Daoy (cell line): Measurements from ENCODE around the gene FNTB. TPM values are rescaled to one million over a fixed set of nuclear protein-coding genes. Genes with fewer than 3 reads are reported as not detected.

Experiments
- DNase-seq: peaks from one replicate; pipeline ENCODE4 v3.0.0-alpha.2; 2015; ENCODE audit warnings: low read depth
- total RNA-seq: library from RNA; depleted of rRNA; stranded (reverse); fragments of >200 nt; shearing (Covaris generic); gene quantifications from 2 replicates; pipeline ENCODE4 v1.2.3, GENCODE V29; 2014

FNTB gene
- total RNA-seq, 1 experiment from 2014 or later: 13.8 TPM

DNA sequence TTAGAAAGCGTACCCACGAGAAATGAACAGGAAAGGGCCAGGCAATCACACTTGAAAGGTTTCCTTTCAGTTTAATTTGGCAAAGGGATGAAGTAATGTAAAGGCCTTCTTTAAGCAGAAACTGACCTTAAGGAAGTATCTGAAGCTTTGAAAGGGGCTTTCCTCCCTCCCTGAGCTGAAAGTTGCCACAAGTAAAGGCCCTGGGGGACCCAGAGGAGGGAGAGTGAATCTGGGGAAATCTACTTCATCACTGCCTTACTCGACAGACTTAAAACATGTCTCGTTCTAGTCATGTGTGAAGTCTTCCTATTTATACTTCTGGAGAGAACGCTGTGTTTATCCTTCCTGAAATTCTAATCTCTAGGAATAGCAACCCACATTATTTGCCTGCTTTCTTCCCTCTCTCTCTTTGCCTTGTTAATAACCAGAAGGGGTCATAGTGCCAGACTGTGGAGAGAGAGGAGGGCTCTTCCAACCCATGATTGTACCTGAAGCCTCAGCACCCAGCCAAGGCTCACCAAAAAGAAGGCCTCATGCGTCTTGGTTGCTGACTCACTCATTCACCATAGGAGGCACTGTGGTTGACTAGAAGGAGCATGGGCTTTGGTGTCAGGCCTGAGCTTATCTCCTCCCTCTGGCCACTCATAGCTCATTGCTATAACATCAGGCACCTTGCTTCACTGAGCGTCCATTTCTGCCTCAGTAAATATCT, 33.9 kb upstream of the FNTB start:
- DNase-seq: no peak

DNA sequence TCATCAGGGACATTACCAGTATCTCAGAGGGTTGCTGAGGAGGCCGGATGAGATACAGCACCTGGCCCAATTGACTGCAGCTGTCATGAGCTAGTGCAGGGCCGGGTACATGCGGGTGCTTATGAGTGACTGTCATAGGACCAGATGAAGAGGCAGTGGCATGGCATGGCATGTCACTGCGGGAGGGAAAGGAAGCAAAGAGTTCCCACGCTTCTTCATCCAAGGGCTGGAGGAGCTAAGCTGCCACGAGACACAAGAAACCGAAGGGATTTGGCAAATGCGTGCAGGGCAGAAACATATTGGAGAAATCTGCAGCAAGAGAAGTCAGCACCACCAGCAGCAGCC, 33.4 kb upstream of the FNTB start:
- DNase-seq: no peak

DNA sequence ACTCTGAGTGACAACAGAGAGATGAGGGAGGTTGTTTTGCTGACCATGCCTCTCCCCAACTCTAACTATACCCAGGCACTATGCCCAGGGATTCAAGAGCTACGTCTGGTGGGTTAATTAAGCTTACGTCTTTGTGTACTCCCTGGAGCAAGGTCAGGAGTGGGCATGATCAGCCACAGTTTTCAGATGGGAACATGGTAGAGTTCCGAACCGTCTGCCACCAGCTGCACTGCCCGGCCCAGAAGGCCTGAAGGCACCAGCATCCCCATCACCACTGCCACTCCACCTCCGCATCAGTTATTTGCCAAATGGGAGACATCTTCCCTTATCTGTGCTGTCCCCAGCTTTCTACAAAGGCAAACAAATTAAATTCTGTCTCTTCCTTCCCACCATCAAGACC, 33.0 kb upstream of the FNTB start:
- DNase-seq: no peak

DNA sequence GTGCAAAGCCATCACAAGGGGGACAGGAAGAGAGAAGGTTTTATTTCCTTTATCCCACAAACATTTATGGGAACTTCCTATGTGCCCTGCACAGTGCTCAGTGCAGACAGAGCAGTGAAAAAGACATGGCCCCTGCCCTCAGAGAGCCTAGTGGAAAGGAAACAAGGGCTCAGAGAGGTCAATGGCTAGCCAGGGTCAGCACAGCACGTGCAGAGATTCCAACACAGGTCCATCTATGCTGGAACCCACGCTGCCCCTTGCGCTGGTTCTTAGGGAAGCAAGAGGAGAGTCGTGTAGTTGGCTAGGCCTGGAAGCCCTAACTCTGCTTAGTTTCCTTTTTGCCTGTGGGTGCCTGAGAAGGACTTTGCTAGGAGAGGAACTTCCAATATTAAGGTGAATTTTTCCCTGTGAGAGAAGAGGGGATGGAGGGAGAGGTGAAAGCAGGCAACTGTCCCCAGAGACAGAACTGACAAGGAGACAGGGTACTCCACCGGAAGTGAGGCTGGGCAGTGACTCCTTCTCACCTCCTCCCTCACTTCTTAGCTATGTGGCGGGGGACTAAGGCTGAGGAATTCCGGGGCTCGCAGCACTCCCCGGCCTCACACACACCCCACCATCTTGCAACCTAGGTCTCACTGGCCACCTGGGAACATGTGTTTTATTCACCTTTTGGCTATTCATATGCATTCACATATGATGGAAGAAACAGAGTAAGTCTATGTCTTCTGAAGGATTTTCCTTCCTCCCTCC, 32.0 kb upstream of the FNTB start:
- no peak for DNase-seq

DNA sequence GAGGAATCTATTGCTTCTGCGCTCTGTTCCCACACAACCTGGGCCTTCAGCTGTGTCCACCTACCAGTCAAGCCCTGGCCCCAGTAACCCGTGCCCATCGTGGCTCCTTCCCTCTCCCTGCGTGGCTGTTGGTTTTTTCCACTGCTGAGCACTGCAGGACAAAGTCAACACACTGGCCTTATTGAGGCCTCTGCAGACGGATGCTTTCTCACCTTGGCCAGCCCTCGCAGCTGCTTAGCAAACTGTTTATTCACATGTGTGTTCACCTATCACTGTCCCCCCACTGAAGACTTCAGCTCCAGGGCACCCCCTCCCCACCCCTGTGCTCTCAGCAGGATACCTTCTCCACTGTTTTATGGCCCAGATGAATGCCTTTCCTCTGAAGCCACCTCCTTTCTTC, 31.4 kb upstream of the FNTB start:
- no peak for DNase-seq

DNA sequence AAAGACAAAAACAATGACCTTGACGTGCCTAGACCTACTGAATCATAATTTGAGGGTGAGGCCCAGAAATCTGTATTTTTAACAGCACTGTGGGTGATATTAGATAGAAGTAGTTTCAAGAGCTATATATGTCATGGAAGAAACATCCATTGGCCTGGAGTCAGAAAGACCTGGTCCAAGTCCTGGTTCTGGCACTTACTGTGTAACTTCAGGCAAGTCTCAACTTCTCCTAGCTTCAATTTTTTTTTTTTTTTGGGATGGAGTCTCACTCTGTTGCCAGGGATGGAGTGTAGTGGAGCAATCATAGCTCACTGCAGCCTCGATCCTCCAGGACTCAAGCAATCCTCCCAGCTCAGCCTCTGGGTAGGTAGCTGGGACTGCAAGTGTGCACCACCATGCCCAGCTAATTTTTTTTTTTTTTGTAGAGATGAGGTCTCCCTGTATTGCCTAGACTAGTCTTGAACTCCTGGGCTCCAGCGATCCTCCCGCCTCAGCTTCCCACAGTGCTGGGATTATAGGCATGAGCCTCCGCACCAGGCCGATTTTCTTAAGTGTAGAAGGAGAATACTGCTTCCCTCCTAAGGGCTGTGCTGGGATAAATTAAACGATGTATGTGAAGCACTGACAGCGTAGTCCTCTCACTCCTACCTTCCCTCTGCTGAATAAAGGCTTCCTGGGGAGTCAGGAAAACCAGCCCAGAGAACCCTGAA, 29.8 kb upstream of the FNTB start:
- DNase-seq: no peak

DNA sequence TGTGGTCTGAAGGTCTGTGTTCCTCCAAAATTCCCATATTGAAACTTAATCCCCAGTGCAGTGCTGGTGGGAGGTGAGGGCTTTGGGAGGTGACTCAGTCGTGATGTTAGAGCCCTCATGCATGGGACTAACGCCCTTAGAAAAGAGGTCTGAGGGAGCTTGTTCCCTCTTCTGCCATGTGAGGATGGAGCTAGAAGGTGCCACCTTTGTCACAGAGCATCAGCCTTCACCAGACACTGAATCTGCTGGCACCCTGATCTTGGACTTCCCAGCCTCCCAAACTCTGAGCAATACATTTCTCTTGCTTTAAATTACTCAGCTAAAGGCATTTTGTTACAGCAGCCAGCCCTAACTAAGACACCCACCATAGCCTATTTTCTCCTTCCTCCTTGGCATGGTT, 28.5 kb upstream of the FNTB start:
- no peak for DNase-seq

DNA sequence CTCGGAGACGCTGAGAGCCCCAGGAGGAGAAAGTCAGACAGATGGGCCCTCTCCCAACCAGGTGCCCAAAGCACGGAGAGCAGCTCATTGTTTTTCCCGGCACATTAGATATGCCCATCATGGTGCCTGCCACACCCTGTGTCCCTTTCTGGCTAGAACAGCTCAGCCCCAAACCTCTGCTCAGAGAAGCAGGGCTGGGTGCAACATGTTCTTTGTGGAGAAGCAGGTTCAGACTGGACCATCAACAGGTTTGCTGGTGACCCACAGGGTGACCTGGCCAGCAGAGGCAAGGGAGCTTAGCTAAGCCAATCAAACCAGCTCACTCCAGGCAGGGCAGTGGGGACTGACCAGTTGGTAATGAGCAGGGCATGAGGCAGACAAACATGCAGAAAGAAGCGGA, 28.0 kb upstream of the FNTB start:
- DNase-seq: no peak

DNA sequence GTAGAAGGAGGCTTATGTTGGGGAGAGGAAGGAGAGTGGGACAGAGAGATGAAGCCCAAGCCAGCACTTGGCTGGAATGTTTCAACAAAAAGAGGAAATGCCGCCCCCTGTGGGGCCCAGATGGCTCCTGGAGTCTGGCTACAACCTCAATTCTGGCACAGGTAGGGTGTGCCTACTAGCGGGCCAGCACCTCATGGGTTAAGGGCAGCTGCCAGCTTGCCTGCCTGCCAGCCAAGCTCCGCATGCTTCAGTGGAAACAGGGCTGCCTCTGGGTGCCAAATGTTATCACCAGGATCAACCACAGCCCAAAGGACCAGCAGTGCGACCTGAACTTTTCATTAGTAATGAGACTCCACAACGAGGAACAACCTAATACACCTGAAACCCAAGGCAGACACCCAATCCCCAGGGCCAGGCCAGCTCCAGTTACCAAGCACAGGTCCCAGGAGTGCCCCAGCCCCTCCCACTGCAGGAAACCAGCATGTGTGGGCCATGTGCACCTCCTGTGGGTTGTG, 25.9 kb upstream of the FNTB start:
- no peak for DNase-seq

DNA sequence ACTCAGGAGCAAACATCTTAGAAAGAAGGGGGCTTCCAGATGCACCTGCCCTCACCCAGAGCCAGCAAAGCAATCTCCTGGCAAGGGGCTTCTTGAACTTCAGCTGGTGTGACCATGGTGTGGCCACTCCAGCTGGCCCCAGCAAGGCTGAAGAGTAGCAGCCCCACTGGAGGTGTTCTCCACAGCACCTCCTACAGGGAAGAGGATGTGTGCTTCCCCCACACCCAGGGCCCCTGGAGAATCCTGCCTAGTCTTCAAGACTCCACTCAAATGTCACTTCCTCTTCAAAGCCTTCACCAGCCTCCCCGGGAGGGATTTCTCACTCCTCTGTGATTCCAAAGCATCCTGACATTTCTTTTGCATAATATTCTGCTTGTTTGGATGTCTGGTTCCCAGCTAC, 23.1 kb upstream of the FNTB start:
- no peak for DNase-seq

DNA sequence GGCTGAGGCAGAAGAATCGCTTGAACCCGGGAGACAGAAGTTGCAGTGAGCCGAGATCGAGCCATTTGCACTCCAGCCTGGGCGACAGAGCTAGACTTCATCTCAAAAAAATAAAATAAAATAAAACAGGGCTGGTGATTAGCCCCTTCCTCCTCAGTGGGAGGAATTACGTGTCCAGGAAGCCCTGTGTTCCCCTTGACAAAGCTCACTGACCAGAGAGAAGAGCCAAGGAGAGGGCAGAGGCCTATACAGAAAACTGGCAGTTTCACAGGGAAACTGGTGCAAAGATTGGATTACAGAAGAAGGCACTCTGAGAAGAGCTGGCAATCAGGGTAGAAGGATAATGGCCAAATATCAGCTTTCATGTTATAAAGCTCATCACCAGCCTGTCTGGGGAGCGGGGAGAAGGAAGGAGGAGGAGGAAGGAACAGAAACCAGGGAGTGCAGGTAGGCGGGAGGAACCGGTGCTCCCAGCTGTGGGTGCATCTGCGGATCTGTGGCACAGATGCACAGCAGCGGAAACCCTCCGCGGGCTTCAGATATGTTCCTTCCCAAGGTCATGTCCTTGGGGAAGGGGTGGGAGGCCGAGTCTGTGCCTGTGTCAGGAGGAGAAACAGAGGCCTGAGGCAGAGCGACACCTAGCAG, 21.2 kb upstream of the FNTB start:
- DNase-seq: no peak

DNA sequence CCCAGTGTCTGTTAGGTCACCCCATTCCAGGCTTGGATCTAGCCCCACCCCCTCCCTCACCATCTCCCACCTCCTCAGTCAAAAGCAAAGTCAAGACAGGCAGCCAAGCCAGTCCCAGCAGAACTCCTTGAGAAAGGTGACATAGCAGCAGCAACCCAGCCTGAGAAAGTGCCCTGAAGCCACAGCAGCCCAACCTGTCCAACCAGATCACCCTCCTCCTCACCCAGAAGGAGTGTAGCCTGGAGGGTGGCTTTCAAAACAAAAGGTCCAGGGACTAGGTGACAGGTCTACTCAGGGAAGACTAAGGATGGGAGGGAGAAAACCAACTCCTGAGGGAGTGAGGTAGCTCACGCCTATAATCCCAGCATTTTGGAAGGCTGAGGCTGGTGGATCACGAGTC, 19.7 kb upstream of the FNTB start:
- DNase-seq: no peak

DNA sequence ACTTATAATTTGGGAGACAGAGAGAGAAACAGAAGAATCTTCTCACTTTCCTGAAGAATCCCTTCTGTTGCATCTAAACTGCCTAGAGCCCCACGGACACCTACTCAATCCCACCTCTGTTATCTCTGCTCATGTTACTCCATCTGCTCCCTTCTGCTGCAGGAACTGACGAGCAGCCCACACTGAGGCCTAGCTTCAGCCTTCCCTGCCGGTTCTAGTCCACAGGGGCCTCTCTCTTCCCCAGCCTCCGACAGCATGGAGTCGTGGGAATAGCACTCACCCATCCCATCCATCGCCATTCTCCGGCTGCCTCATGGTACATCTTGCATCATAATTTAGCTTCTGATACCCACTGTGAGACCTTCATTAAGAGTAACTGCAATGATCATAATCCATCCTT, 18.5 kb upstream of the FNTB start:
- DNase-seq: no peak

DNA sequence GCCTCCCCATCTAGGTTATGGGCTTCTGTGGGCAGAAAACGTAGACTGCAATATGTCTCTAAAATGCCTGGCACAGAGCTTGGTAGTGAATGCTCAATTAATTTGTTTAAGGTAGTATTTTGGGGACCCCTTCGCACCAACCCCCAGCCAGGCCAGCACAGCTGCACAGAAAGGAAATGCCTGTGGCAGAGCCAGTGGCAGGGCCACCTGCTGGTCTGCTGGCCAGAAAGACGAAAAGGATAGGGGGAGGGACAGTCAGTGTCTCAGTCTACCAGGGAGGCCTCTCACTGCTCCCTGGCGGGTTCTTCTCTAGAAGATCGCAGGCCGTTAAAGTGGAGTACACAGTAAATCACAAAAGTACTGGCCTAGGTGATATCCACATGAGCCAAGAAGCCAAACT, 18.0 kb upstream of the FNTB start:
- DNase-seq: peak; percentile 45

DNA sequence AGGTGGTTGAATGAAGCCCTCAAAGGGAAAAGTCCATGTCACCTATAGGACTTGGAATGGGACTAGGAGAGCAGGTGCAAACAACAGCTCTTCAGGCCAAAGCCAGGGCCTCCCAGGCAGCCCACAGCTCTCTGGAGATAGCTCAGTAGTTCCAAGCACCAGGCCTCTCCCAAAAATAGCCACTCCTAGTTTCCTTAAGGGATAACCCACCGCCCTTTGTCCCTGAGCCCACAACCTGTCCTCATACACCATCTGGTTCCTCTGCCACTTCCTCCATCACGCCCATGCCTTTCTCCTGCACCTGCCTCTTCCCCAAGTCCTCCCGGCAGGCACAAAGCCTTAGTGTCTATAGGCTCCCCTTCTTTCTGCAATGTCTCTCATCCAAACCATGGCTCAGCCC, 16.7 kb upstream of the FNTB start:
- no peak for DNase-seq

DNA sequence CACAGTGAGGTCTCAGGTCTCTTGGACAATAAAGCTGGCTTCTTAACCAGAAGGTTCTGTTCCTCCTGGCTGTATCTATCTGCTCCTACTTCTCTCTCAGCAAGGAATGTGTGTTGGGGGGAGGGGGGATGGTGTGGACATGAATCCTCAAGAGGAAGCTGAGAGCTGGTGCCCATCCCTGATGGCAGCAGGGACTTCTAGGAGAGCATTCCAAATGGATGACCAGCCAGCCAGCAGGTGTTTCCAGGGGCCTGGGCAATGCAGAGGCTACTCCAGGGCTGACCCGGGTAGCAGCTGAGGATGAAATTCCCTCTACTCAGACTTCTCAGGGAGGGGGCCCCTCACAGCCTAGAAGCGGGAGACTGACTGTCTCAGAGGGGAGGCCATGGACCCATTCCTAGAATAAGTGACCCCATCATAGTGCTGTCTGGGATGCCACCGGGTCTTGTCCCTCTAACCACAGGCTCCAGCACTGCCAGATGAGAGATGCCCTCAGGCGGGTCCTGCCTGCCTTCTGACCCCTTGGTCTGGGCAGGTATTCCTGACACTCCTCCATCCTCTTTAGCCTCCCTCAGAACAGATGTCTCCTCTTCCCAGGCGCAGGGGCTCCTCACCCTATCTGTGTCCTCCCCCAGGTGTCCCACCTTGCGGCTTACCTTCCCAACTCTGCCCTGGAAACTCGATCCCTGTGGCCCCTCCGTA, 15.8 kb upstream of the FNTB start:
- DNase-seq: no peak

DNA sequence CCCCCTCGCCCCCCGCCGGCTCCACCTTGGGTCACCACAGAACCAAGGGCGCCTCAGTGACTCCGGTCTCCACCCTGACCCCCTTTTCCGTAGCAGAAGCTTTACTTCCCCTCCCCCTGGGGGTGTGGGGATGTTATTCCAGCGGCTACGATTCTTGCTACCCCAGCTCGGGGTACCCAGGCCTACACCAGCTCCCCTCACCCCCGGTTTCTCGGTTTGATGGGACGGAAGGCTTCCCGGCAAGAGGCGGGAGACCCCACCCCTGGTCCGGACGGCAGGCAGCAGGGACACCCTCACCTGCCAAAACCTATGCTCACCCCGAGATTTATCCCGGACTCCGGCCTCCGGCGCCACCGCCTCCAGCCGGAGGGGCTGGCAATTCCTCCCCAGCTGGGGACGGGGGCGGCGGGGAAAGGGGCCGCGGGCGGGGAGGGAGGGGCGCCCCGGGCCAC, 15.2 kb upstream of the FNTB start:
- no peak for DNase-seq

DNA sequence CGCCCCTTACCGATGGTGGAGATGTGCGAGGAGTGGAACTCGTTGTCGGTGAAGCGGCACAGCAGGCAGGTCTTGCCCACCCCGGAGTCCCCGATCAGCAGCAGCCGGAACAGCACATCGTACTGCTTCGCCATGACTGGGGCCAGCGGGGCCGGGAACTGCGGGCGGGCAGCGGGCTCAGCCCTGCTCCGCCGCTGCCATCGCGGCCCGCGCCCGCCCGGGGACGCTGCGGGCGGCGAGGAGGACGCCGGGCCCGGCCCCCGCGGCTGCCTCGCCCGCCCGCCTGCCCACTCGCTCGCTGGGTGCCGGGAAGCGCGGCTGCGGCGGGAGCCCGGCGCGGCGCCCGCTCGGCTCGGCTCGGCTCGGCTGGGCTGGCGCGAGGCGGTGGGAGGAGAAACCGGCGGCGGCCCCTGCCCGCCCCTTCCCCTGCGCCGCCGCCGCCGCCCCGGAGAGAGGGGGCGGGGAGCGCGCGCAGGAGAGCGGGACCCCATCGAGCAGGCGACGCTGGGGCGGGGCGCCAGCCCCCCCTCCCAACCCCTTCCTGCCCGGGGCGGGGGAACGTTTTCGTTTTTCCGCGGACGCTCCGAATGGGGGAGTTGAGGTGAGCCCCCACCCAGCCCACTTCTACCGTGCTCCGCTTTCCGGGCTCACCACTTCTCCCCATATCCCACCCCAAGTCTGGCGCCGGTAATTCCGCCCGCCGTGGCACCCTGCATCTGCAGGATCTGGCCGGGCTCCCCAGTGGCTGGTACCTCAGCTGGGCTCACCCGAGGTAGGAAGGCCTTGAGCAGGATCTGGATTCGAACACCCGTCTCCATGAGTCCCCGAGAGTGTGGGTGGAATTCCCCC, 14.5 kb upstream of the FNTB start, which contains the start of gene RAB15:
RAB15 (minus strand) TSS at position 394 of the 849 bp plus-strand sequence; CDS start at position 134, 260 bp downstream.
- DNase-seq: peak; percentile 60

DNA sequence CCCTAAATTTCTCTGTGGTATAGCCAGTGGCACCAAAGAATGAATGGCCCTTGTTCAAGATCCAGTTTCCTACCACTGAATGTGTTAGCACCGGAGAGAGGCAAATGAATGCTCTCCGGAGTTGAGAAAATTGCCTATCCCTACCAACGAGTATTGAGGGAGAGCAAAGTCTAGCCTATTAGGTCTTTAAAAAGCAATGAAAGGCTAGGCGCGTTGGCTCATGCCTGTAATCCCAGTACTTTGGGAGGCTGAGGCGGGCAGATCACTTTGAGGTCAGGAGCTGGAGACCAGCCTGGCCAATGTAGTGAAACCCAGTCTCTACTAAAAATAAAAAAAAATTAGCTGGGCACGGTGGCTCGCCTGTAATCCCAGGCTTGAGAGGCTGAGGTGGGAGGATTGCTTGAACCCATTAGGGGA, 13.7 kb upstream of the FNTB start:
- no peak for DNase-seq

DNA sequence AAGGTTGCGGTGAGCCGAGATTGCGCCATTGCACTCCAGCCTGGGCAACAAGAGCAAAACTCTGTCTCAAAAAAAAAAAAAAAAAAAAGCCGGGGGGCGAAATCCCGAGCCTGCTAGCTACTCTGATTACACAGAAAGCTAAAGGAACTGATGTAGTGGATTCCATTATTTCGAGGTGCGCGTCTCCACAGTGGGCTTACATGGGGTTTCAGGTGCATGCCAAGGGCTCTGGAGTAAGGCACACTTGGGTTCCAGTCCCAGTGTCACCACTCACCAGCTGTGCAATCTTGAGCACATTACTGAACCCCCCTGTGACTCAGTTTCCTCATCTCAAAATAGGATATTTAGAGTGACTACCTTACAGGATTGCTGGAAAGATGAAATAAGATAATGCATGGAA, 12.9 kb upstream of the FNTB start:
- DNase-seq: no peak

DNA sequence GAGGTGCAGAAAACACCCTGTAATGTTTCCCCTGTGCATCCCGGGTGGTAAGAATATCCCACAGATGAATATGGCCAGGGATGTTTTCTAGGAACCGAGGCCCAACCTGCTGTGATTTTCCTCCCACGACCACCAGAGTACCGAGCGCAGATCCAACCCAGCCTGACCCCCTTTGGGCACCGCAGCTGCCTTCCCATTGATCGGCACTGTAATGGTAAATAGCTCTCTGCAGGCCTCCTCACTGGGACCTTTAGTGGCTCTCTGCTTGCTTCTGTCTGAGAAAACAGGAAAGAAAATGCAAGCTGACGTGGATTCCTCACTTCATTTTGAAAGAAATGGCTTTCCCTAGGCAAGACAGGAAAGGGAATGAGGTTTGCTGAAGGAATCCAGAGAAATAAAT, 12.1 kb upstream of the FNTB start:
- DNase-seq: no peak
